ENCODE measurements around the gene ATP8A2. TPM values are rescaled to one million over a fixed set of nuclear protein-coding genes. Genes with fewer than 3 reads are reported as not detected.

The ATP8A2 gene
- total RNA-seq, 2 experiments from 2014 or later = not detected

- no peaks in the 10 kb centered on the region for H3K9me3 ChIP-seq (ENCODE audit: low read length)
- ChIA-PET CTCF (ENCODE audit: unreplicated experiment) (no interaction called here), POLR2A (interaction anchor here (0.6 kb wide), 1 partner anchor 337 kb away, joined by 4 read pairs; no protein-coding TSS in a partner anchor)
- TF ChIP-seq CTCF (conservative IDR thresholded peaks at IDR 0.05; ENCODE audit: low read length) = no peak
- TF ChIP-seq EZH2phosphoT487 (IDR thresholded peaks at IDR 0.05; ENCODE audit: borderline replicate concordance, low read depth, low read length) = no peak
- BruUV-seq (replicated peaks) = no TSS peak
- H3K36me3 ChIP-seq (ENCODE audit: insufficient read depth, low read length) = no peaks in the 10 kb centered on the region
- no peak overlapping the region for H3K4me3 ChIP-seq (ENCODE audit: low read depth, low read length, poor library complexity, severe bottlenecking)
- intact Hi-C loops (cut with micrococcal nuclease; ENCODE audit: unreplicated experiment) = no loop called here
- DNase-seq (ENCODE audit: low spot score) = no peak
- no peaks in the 10 kb centered on the region for H3K4me1 ChIP-seq (ENCODE audit: insufficient read depth, low read length, poor library complexity, severe bottlenecking)
- H3K9me2 ChIP-seq (ENCODE audit: insufficient read depth, low read length) = no peaks in the 10 kb centered on the region
- H3K4me2 ChIP-seq (ENCODE audit: low read length) = no peak overlapping the region
- no peak overlapping the region for H3K27ac ChIP-seq (ENCODE audit: low read depth, low read length, poor library complexity, severe bottlenecking)
- no peaks in the 10 kb centered on the region for H4K20me1 ChIP-seq (ENCODE audit: insufficient read depth, low read length)
- H3K79me2 ChIP-seq (ENCODE audit: insufficient read depth, low read depth, low read length) = no peaks in the 10 kb centered on the region
- H2AFZ ChIP-seq (ENCODE audit: low read length) = no peak overlapping the region
Observed at GRCh38 chr13:25678398-25678797, 306.6 kb downstream of the ATP8A2 start.

GRCh38 chr13:25679159-25679558 lies 307.4 kb downstream of the ATP8A2 start:
- TF ChIP-seq EZH2phosphoT487 (IDR thresholded peaks at IDR 0.05; ENCODE audit: borderline replicate concordance, low read depth, low read length) (no peak), CTCF (conservative IDR thresholded peaks at IDR 0.05; ENCODE audit: low read length) (no peak)
- Histone ChIP-seq H3K9me3 (ENCODE audit: low read length) (no peaks in the 10 kb centered on the region), H3K36me3 (ENCODE audit: insufficient read depth, low read length) (no peaks in the 10 kb centered on the region), H3K9me2 (ENCODE audit: insufficient read depth, low read length) (no peaks in the 10 kb centered on the region), H3K4me2 (ENCODE audit: low read length) (no peak overlapping the region), H3K27ac (ENCODE audit: low read depth, low read length, poor library complexity, severe bottlenecking) (no peak overlapping the region), H3K4me3 (ENCODE audit: low read depth, low read length, poor library complexity, severe bottlenecking) (no peak overlapping the region), H3K4me1 (ENCODE audit: insufficient read depth, low read length, poor library complexity, severe bottlenecking) (no peaks in the 10 kb centered on the region), H2AFZ (ENCODE audit: low read length) (no peak overlapping the region), H4K20me1 (ENCODE audit: insufficient read depth, low read length) (no peaks in the 10 kb centered on the region), H3K79me2 (ENCODE audit: insufficient read depth, low read depth, low read length) (no peaks in the 10 kb centered on the region)
- POLR2A ChIA-PET = no interaction called here
- intact Hi-C loops (cut with micrococcal nuclease; ENCODE audit: unreplicated experiment) = no loop called here
- no peak for DNase-seq (ENCODE audit: low spot score)
- CTCF ChIA-PET (ENCODE audit: unreplicated experiment) = no interaction called here
- no TSS peak for BruUV-seq (replicated peaks)

- no peaks in the 10 kb centered on the region for H3K36me3 ChIP-seq (ENCODE audit: insufficient read depth, low read length)
- no peaks in the 10 kb centered on the region for H3K9me2 ChIP-seq (ENCODE audit: insufficient read depth, low read length)
- DNase-seq (ENCODE audit: low spot score) = no peak
- no peak overlapping the region for H3K4me2 ChIP-seq (ENCODE audit: low read length)
- intact Hi-C loops (cut with micrococcal nuclease; ENCODE audit: unreplicated experiment) = no loop called here
- H4K20me1 ChIP-seq (ENCODE audit: insufficient read depth, low read length) = no peaks in the 10 kb centered on the region
- no peak overlapping the region for H3K27ac ChIP-seq (ENCODE audit: low read depth, low read length, poor library complexity, severe bottlenecking)
- TF ChIP-seq EZH2phosphoT487 (IDR thresholded peaks at IDR 0.05; ENCODE audit: borderline replicate concordance, low read depth, low read length) (no peak), CTCF (conservative IDR thresholded peaks at IDR 0.05; ENCODE audit: low read length) (no peak)
- POLR2A ChIA-PET = no interaction called here
- no peak overlapping the region for H2AFZ ChIP-seq (ENCODE audit: low read length)
- H3K4me1 ChIP-seq (ENCODE audit: insufficient read depth, low read length, poor library complexity, severe bottlenecking) = no peaks in the 10 kb centered on the region
- H3K79me2 ChIP-seq (ENCODE audit: insufficient read depth, low read depth, low read length) = no peaks in the 10 kb centered on the region
- H3K4me3 ChIP-seq (ENCODE audit: low read depth, low read length, poor library complexity, severe bottlenecking) = no peak overlapping the region
- no TSS peak for BruUV-seq (replicated peaks)
- H3K9me3 ChIP-seq (ENCODE audit: low read length) = no peaks in the 10 kb centered on the region
- CTCF ChIA-PET (ENCODE audit: unreplicated experiment) = no interaction called here
Observed at GRCh38 chr13:25679936-25680335, 308.2 kb downstream of the ATP8A2 start.

All from OCI-LY7 (cell line).